ENCODE results near the gene BEST1. TPM values are rescaled to one million over a fixed set of nuclear protein-coding genes. Genes with fewer than 3 reads are reported as not detected.

Gene BEST1
- polyA plus RNA-seq, 1 donor from 2014 or later, result 6.4 TPM

- TF ChIP-seq EZH2 (IDR thresholded peaks at IDR 0.05; ENCODE audit: borderline replicate concordance, insufficient read depth, low read length, poor library complexity, severe bottlenecking) (no peak), TAF1 (IDR thresholded peaks at IDR 0.05; ENCODE audit: low read depth) (no peak), REST (IDR thresholded peaks at IDR 0.05; ENCODE audit: borderline replicate concordance) (no peak), POLR2AphosphoS5 (IDR thresholded peaks at IDR 0.05) (no peak), RAD21 (conservative IDR thresholded peaks at IDR 0.05) (no peak), SMC3 (conservative IDR thresholded peaks at IDR 0.05; ENCODE audit: poor library complexity) (no peak), EP300 (conservative IDR thresholded peaks at IDR 0.05; ENCODE audit: poor library complexity, severe bottlenecking) (no peak), MXI1 (conservative IDR thresholded peaks at IDR 0.05; ENCODE audit: poor library complexity, severe bottlenecking) (no peak)
- TF ChIP-seq, protein P1, sequence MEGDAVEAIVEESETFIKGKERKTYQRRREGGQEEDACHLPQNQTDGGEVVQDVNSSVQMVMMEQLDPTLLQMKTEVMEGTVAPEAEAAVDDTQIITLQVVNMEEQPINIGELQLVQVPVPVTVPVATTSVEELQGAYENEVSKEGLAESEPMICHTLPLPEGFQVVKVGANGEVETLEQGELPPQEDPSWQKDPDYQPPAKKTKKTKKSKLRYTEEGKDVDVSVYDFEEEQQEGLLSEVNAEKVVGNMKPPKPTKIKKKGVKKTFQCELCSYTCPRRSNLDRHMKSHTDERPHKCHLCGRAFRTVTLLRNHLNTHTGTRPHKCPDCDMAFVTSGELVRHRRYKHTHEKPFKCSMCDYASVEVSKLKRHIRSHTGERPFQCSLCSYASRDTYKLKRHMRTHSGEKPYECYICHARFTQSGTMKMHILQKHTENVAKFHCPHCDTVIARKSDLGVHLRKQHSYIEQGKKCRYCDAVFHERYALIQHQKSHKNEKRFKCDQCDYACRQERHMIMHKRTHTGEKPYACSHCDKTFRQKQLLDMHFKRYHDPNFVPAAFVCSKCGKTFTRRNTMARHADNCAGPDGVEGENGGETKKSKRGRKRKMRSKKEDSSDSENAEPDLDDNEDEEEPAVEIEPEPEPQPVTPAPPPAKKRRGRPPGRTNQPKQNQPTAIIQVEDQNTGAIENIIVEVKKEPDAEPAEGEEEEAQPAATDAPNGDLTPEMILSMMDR (IDR thresholded peaks at IDR 0.05; ENCODE audit: poor library complexity, severe bottlenecking), result no peak
- H3K36me3 ChIP-seq (ENCODE audit: insufficient read depth, low read length), result no peaks in the 10 kb centered on the region
Measured at GRCh38 chr11:61902313-61902712, 47.8 kb upstream of the BEST1 start.

GRCh38 chr11:61903845-61904244 is 46.3 kb upstream of the BEST1 start:
- H3K27me3 ChIP-seq (ENCODE audit: insufficient read depth, low read depth, low read length), result no peaks in the 10 kb centered on the region
- H3K4me3 ChIP-seq (ENCODE audit: low read length), result no peak overlapping the region
- H3K9me3 ChIP-seq (ENCODE audit: low read length), result no peaks in the 10 kb centered on the region
- no peaks in the 10 kb centered on the region for H4K20me1 ChIP-seq (ENCODE audit: insufficient read depth)
- peaks cover 5% of the 10 kb centered on the region for H3F3A ChIP-seq (ENCODE audit: insufficient read depth, low read length, poor library complexity, severe bottlenecking)
- no peaks in the 10 kb centered on the region for H3K79me2 ChIP-seq (replicated peaks; ENCODE audit: insufficient read depth, low read length)
- H3K4me2 ChIP-seq (ENCODE audit: low read length), result no peak overlapping the region
- H2AFZ ChIP-seq (ENCODE audit: low read depth, low read length), result no peak overlapping the region
- no peaks in the 10 kb centered on the region for H3K36me3 ChIP-seq (ENCODE audit: insufficient read depth, low read length)
- H3K9me2 ChIP-seq (ENCODE audit: insufficient read depth, low read length), result no peaks in the 10 kb centered on the region
- TF ChIP-seq POLR2AphosphoS5 (IDR thresholded peaks at IDR 0.05), result no peak
- TF ChIP-seq SMC3 (conservative IDR thresholded peaks at IDR 0.05; ENCODE audit: poor library complexity), result no peak
- TF ChIP-seq EZH2 (IDR thresholded peaks at IDR 0.05; ENCODE audit: borderline replicate concordance, insufficient read depth, low read length, poor library complexity, severe bottlenecking), result no peak
- TF ChIP-seq RAD21 (conservative IDR thresholded peaks at IDR 0.05), result no peak
- no peak for TF ChIP-seq REST (IDR thresholded peaks at IDR 0.05; ENCODE audit: borderline replicate concordance)
- no peak for TF ChIP-seq MXI1 (conservative IDR thresholded peaks at IDR 0.05; ENCODE audit: poor library complexity, severe bottlenecking)
- no peak for TF ChIP-seq TAF1 (IDR thresholded peaks at IDR 0.05; ENCODE audit: low read depth)
- TF ChIP-seq, protein P1 (IDR thresholded peaks at IDR 0.05; ENCODE audit: poor library complexity, severe bottlenecking), result no peak
- no peak for TF ChIP-seq EP300 (conservative IDR thresholded peaks at IDR 0.05; ENCODE audit: poor library complexity, severe bottlenecking)
- no peak overlapping the region for H3K9ac ChIP-seq (ENCODE audit: low read length)
- H3K27ac ChIP-seq (ENCODE audit: low read length), result no peak overlapping the region

More at GRCh38 chr11:61902313-61902712, 47.8 kb upstream of the BEST1 start:
- Histone ChIP-seq H3K79me2 (replicated peaks; ENCODE audit: insufficient read depth, low read length) (no peaks in the 10 kb centered on the region), H2AFZ (ENCODE audit: low read depth, low read length) (no peak overlapping the region), H3K27me3 (ENCODE audit: insufficient read depth, low read depth, low read length) (no peaks in the 10 kb centered on the region), H3K4me3 (ENCODE audit: low read length) (no peak overlapping the region), H3F3A (ENCODE audit: insufficient read depth, low read length, poor library complexity, severe bottlenecking) (peaks cover 7% of the 10 kb centered on the region), H3K9ac (ENCODE audit: low read length) (no peak overlapping the region), H3K9me3 (ENCODE audit: low read length) (no peaks in the 10 kb centered on the region), H3K27ac (ENCODE audit: low read length) (no peak overlapping the region), H3K9me2 (ENCODE audit: insufficient read depth, low read length) (no peaks in the 10 kb centered on the region), H3K4me2 (ENCODE audit: low read length) (no peak overlapping the region), H4K20me1 (ENCODE audit: insufficient read depth) (no peaks in the 10 kb centered on the region)
